ENCODE measurements around the gene SNX32.

SNX32 gene

DNA sequence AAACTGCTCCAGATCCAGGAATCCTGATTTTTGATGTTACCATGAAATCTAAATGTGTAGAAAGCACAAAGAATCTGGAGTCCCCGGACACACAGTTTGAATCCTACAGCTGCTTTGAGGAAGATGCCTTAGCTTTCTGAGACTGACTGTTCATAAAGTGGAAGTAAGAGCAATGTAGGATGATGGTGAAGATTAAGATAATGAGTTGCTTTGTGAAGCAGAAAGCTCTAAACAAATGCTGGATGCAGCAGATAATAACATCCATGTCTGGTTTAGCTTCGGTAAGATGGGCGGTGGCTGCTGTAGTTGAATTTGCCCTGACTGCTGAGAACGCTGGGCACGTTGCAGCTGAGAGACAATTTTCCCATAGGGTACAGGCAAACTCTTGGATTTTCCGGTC, 26.8 kb upstream of the SNX32 start:
- no peak overlapping the region for H3K4me3 ChIP-seq (ENCODE audit: low read length)
- H3K27ac ChIP-seq (ENCODE audit: low read depth, low read length): no peak overlapping the region
- no peaks in the 10 kb centered on the region for H3K4me1 ChIP-seq (ENCODE audit: control insufficient read depth, insufficient read depth, low read length)
- H3K27me3 ChIP-seq (ENCODE audit: control insufficient read depth, insufficient read depth, low read length): peaks cover 10% of the 10 kb centered on the region
- H3K9ac ChIP-seq (ENCODE audit: low read length): no peak overlapping the region
- no peaks in the 10 kb centered on the region for H3K36me3 ChIP-seq (ENCODE audit: control insufficient read depth, insufficient read depth, low read length)

DNA sequence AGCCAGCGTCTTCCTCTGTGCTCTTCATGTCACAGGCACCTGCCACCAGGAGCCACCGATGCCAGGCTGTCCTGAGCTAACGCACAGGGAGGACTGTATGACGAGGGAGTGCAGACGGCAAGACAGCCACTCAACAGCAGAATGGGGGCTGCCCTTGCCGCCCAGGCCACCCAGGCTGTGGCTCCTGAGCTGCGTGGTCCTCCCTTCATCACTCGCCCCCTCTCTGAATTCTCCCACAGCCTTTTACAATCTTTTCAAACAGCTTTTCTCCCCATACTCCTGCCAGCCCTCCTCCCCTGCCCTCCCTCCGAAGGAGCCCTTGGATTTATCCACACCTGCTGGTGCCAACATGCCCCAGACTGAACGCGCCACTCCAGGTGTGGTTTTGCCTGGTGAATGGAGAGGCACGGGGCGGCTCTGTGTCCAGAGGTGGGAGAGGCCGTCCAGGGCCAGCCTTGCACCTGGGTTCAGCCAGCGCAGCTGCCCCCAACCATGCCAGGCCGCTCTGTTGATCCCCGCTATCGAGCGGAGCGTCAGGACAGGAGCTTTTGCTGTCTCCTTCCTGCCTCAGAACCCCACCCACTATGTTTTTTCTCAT, 24.9 kb upstream of the SNX32 start:
- no peaks in the 10 kb centered on the region for H3K36me3 ChIP-seq (ENCODE audit: control insufficient read depth, insufficient read depth, low read length)
- H3K27ac ChIP-seq (ENCODE audit: low read depth, low read length): no peak overlapping the region
- no peak overlapping the region for H3K4me3 ChIP-seq (ENCODE audit: low read length)
- H3K9ac ChIP-seq (ENCODE audit: low read length): no peak overlapping the region
- no peaks in the 10 kb centered on the region for H3K4me1 ChIP-seq (ENCODE audit: control insufficient read depth, insufficient read depth, low read length)
- H3K27me3 ChIP-seq (ENCODE audit: control insufficient read depth, insufficient read depth, low read length): peaks cover 5% of the 10 kb centered on the region

DNA sequence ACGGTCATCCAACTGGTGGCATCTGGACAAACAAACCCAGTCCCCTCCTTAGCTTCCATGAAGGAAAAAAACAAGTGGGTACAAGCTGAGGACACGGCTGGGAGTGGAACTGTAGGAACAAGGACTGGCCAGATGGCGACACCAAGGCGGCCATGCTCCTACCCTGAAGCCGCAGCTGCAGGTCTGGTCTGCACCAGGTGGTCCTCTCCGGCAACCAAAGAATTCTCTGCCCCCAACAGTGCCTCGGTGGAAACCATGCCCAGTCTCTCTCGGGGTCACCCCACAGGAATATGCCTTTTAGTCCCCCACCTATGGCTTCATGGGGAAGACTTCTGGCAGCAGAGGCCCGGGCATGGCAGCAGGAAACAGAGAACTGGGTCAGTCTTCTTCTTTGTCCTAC, 24.3 kb upstream of the SNX32 start:
- Histone ChIP-seq H3K27ac (ENCODE audit: low read depth, low read length) (no peak overlapping the region), H3K27me3 (ENCODE audit: control insufficient read depth, insufficient read depth, low read length) (peaks cover 3% of the 10 kb centered on the region), H3K36me3 (ENCODE audit: control insufficient read depth, insufficient read depth, low read length) (no peaks in the 10 kb centered on the region)

DNA sequence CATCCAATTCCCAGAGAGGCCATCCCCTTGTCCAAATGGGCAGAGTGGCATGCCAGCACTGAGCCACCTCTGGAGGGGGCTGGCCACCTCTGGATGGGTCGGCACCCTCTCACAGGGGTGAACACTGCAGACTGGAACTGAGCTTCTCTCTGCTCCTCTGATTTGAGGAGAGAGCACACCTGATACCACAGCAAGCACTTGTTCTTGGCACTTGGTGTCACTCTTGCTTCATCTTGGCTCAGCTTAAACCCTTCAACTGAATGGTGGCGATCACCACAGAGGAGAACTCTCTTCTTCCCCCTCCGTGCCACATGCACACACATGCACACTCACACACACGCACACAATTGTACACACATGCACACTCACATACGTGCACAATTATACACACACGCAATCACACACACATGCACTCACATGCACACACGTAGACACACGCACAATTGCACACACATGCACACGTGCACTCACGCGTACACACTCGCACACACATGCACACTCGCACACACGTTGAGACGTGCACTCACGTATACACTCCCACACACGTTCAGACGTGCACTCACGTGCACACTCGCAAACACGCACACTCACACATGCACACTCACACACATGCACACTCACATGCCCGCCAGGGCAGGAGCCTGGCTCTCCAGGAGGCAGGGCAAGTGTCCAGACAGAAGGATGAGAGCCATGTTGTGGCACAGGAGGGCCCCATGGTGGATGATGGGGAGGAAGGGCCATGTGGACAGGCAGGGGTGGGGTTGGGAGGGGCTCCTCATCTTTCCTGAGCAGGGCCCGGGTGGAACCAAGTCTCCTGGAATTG, 23.5 kb upstream of the SNX32 start:
- Histone ChIP-seq H3K27me3 (ENCODE audit: control insufficient read depth, insufficient read depth, low read length) (peaks cover 3% of the 10 kb centered on the region), H3K4me3 (ENCODE audit: low read length) (no peak overlapping the region), H3K9ac (ENCODE audit: low read length) (no peak overlapping the region), H3K27ac (ENCODE audit: low read depth, low read length) (no peak overlapping the region), H3K4me1 (ENCODE audit: control insufficient read depth, insufficient read depth, low read length) (no peaks in the 10 kb centered on the region), H3K36me3 (ENCODE audit: control insufficient read depth, insufficient read depth, low read length) (no peaks in the 10 kb centered on the region)

More for the DNA sequence above, 24.3 kb upstream of the SNX32 start:
- no peak overlapping the region for H3K9ac ChIP-seq (ENCODE audit: low read length)
- no peaks in the 10 kb centered on the region for H3K4me1 ChIP-seq (ENCODE audit: control insufficient read depth, insufficient read depth, low read length)
- H3K4me3 ChIP-seq (ENCODE audit: low read length): no peak overlapping the region

DNA sequence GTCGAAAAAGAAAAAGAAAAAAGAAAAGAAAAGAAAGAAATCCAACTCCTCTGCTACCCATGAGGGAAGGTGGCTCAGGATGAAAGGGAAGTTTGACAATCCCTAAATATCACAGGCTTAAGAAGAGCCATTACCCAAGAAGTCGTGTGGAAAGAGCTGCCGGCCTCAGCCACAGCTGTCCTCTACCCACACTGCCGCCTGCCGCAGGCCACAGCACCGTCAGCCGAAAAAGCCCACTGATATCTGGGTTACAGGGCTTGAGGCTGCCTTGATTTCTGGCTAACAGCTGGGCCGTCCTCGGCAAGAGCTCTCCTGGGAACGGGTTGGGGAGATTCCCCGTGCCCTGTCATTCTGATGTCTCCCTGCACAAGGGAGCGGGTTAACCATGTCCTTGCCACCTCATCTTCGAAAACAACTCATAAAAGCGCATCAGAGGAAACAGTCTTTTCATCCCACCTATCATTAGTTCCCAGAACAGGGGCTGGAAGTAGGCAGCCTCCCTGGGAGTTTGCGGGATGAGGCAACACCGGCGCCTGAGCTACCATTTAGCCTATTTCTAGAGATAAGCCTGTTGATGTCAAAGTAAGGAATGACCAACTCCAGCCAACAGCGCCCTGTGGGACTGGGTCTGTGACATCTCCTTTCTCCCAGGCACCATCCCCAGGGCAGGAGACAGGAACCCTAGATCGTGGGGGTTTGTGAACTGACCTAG, 21.8 kb upstream of the SNX32 start:
- no peaks in the 10 kb centered on the region for H3K4me1 ChIP-seq (ENCODE audit: control insufficient read depth, insufficient read depth, low read length)
- H3K4me3 ChIP-seq (ENCODE audit: low read length): no peak overlapping the region
- peaks cover 3% of the 10 kb centered on the region for H3K27me3 ChIP-seq (ENCODE audit: control insufficient read depth, insufficient read depth, low read length)
- H3K27ac ChIP-seq (ENCODE audit: low read depth, low read length): no peak overlapping the region
- no peak overlapping the region for H3K9ac ChIP-seq (ENCODE audit: low read length)
- no peaks in the 10 kb centered on the region for H3K36me3 ChIP-seq (ENCODE audit: control insufficient read depth, insufficient read depth, low read length)

DNA sequence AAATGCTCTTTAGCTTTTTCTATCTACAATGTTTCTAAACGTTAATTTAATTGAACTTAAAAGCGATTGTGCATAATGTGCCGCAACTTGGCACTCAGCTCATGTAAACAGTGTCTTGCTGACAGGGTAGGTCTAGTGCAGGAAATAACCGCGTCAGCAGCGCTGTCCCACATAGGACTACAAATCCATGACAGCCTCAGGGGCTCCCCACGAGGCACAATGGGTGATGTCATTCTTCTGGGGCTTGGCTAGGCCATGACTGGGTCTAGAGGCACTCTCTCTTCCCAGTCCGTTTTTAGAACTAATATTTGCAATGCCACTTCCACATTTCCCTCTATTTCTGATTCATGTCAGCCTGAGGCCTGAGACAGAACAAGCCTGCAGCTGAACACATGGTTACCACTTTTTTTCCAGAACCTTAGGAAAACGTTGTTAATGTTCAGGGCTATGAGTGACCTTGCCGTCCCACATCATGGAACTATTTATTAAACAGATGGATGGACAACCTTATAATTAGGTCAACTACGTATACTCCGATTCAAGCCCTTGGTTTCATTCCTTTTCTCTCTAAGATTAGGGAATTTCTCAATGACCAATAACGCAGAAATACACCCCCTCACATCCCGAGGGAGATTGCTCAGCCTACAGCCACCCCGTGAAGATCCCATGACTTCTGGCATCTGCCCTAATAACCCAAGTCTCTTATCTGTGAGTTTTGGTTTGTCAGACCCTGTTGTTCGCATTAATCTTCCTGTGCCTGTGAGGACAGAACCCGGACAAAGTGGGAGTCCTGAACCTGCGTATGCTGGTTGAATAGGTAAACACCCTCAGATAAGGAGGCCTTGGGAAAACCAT, 19.4 kb upstream of the SNX32 start:
- Histone ChIP-seq H3K4me1 (ENCODE audit: control insufficient read depth, insufficient read depth, low read length) (no peaks in the 10 kb centered on the region), H3K36me3 (ENCODE audit: control insufficient read depth, insufficient read depth, low read length) (no peaks in the 10 kb centered on the region), H3K27ac (ENCODE audit: low read depth, low read length) (no peak overlapping the region), H3K27me3 (ENCODE audit: control insufficient read depth, insufficient read depth, low read length) (no peaks in the 10 kb centered on the region), H3K9ac (ENCODE audit: low read length) (no peak overlapping the region), H3K4me3 (ENCODE audit: low read length) (no peak overlapping the region)

DNA sequence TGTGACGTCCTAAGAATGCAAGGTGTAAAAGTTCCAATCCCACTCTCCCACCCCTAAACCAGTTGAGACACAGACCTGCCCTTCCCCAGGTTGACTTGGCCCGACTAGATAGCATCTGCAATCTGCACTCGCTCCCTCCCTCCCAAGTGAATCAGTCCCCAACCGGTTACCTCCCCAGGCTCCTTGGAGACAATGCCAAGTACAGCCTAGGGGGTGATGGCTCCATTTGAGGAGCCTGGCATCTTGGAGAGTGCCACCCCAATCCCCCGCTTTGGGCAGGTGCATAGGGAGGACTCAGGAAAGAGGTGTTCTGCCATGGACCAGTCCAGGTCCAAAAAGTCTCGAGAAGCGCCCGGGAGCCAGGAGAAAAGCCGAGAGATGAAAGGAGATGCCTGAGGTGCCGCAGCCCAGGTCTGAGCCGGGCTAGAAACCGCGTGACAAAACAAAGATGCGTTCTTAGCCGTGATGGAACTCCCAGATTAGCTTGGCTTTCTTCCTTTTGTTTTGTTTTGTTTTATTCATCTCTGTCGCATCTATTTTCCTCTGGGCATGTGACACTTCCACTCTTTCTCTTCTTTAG, 18.7 kb upstream of the SNX32 start:
- Histone ChIP-seq H3K27ac (ENCODE audit: low read depth, low read length) (no peak overlapping the region), H3K36me3 (ENCODE audit: control insufficient read depth, insufficient read depth, low read length) (no peaks in the 10 kb centered on the region)

DNA sequence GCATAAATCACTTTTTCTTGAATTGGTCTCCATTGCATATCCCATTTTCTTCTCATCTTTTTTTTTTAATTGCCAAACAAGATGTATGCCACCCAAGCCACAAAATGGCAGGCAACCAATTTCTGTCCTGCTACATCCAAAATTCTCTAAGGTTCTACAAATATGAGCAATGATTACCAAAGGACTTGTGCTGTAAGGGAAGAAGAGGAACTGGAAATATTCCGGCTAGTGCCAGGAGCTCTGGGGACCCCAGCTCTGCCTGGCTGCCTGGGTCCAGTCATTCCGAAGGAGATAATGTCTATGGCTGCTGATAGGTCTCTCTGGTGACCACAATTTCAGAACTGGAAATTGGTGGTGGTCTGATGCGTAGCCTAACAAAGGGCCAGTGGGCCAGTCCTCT, 17.1 kb upstream of the SNX32 start:
- Histone ChIP-seq H3K4me3 (ENCODE audit: low read length) (peak overlapping the region; percentile 19), H3K36me3 (ENCODE audit: control insufficient read depth, insufficient read depth, low read length) (no peaks in the 10 kb centered on the region), H3K27me3 (ENCODE audit: control insufficient read depth, insufficient read depth, low read length) (no peaks in the 10 kb centered on the region), H3K4me1 (ENCODE audit: control insufficient read depth, insufficient read depth, low read length) (no peaks in the 10 kb centered on the region), H3K27ac (ENCODE audit: low read depth, low read length) (no peak overlapping the region), H3K9ac (ENCODE audit: low read length) (no peak overlapping the region)

More for the DNA sequence above, 18.7 kb upstream of the SNX32 start:
- Histone ChIP-seq H3K9ac (ENCODE audit: low read length) (no peak overlapping the region), H3K4me3 (ENCODE audit: low read length) (no peak overlapping the region), H3K27me3 (ENCODE audit: control insufficient read depth, insufficient read depth, low read length) (no peaks in the 10 kb centered on the region), H3K4me1 (ENCODE audit: control insufficient read depth, insufficient read depth, low read length) (no peaks in the 10 kb centered on the region)

DNA sequence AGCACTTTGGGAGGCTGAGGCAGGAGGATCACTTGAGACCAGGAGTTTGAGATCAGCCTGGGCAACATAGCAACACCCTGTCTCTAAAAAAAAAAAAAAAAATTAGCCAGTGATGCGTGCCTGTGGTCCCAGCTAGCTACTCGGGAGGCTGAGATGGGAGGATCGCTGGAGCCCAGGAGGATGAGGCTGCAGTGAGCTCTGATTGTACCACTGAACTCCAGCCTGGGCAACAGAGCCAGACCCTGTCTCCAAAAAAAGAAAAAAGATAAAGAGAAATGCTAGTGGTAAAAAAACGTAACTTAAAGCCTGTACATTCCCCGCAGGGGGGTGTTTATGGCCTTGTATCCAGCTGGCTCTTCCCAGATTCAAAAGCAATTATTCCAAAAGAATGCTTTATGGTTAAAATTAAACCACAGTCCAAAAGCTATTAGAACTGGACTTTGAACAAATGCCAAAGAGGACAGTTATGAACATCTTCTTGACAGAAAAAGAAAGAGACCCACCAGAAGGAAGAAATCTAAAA, 16.4 kb upstream of the SNX32 start:
- peak overlapping the region; percentile 81 for H3K4me3 ChIP-seq (ENCODE audit: low read length)
- H3K27me3 ChIP-seq (ENCODE audit: control insufficient read depth, insufficient read depth, low read length): no peaks in the 10 kb centered on the region
- H3K9ac ChIP-seq (ENCODE audit: low read length): no peak overlapping the region
- H3K36me3 ChIP-seq (ENCODE audit: control insufficient read depth, insufficient read depth, low read length): no peaks in the 10 kb centered on the region
- peak overlapping the region; percentile 61 for H3K27ac ChIP-seq (ENCODE audit: low read depth, low read length)
- no peaks in the 10 kb centered on the region for H3K4me1 ChIP-seq (ENCODE audit: control insufficient read depth, insufficient read depth, low read length)

DNA sequence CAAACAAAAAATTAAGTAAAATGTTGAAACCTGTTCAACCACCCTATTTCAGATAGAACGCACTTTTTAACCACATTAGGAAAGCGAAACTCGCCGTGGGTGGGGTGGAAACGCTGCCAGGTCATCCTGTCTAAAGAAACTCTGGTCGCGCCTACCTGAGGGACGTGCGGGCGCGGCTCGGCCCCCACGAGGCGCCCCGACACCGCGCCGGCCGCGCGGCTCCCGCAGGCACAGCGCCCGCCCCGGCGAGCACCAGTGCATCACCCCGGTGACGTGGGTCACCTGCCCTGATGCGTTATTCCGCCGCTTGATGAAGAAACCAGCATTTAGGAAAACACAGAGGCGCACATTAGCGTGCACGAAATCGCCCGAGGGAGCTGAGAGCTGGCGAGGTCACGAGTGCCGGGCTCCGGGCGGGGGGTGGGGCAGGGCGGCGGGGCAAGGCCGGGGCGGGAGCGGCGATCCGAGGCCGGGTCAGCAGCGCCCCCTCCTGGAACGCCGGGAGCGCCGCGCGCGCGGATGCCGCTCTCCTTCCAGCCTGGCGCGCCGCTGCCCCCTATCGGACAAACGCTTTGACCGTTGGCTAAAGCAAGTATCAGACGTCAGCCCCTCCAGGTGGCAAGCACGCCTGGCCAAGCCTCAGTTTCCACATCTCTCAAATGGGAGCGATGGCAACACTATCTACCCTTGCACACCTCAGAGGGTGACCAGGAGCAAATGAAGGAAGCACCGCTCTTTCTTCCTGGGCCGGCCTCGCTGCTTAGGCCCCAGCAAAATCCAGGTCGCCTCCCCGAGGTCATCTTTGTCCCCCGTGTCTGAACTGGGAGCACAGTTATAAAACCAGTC, 15.7 kb upstream of the SNX32 start:
- H3K27ac ChIP-seq (ENCODE audit: low read depth, low read length): peak overlapping the region; percentile 61
- H3K27me3 ChIP-seq (ENCODE audit: control insufficient read depth, insufficient read depth, low read length): no peaks in the 10 kb centered on the region
- no peaks in the 10 kb centered on the region for H3K4me1 ChIP-seq (ENCODE audit: control insufficient read depth, insufficient read depth, low read length)
- no peak overlapping the region for H3K9ac ChIP-seq (ENCODE audit: low read length)
- H3K4me3 ChIP-seq (ENCODE audit: low read length): peak overlapping the region; percentile 81
- H3K36me3 ChIP-seq (ENCODE audit: control insufficient read depth, insufficient read depth, low read length): no peaks in the 10 kb centered on the region

DNA sequence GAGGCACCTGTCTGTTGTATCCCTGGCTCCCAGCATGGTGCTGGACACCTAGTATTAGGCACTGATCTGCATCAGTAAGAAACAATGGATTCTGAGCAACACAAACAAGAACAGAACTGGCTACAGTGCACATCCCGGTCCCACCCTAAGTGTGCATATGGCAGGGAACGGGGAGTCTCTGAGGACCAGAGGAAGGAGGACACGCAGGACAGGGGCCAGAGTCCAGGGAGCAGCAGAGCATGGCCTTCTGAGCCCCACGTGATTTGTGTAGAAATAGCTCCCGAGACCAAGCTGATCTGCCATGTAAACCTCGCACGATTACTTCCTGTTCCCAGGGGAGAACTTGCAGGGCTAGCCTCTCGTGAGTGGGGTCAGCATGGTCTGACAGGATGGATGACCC, 12.7 kb upstream of the SNX32 start:
- H3K9ac ChIP-seq (ENCODE audit: low read length): no peak overlapping the region
- no peak overlapping the region for H3K27ac ChIP-seq (ENCODE audit: low read depth, low read length)

More for the DNA sequence above, 12.7 kb upstream of the SNX32 start:
- Histone ChIP-seq H3K36me3 (ENCODE audit: control insufficient read depth, insufficient read depth, low read length) (no peaks in the 10 kb centered on the region), H3K4me3 (ENCODE audit: low read length) (no peak overlapping the region), H3K4me1 (ENCODE audit: control insufficient read depth, insufficient read depth, low read length) (no peaks in the 10 kb centered on the region), H3K27me3 (ENCODE audit: control insufficient read depth, insufficient read depth, low read length) (no peaks in the 10 kb centered on the region)
